Measurements from ENCODE around the gene NKAP.
"Not testable (repeated sequence)": the region's sequence is repeated elsewhere in the genome, so short reads cannot be mapped to it uniquely, and the experiment has no call there.

The NKAP gene

DNA sequence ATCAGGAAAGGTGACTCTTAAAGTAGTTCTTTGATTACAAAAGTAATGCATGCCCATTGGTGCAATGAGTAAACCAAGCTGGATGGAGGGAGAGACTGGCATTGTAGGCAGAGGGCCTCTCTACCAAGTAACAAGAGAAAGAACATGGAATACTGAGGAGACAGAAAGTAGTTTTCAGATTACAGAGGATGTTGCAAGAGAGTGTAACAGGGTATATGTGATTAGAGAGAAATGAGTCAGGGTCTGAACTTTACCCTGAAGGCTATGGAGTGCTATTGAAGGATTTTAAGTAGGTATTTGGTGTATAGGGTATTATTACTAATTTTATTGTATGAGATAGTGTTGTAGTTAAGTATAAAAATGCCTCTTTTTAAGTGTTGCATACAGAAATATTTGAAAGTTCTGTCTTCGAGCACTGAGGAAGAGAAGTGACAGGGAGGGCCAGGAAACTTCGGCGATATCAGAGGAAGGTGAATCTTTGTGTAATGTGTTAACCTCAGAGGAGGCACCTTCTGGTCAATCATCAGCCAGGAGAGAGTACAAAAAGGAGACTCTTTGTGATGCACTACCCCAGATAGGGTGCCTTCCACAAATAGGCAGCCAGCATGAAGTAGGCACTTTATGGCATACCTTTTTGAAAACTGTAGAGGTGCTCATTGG lies 8.2 kb downstream of the NKAP start:
- no peak for DNase-seq

DNA sequence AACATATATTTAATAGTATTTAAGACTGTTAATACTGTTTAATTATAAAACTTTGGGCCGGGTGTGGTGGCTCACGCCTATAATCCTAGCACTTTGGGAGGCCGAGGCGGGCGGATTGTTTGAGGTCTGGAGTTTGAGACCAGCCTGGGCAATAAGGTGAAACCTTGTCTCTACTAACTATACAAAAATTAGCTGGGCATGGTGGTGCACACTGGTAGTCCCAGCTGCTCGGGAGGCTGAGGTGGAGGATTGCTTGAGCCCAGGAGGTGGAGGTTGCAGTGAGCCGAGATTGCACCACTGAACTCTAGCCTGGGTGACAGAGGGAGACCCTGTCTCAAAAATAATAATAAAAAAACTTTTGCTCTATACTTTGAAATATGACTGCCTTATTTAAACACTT lies 21.2 kb downstream of the NKAP start:
- DNase-seq, result not testable (repeated sequence)

DNA sequence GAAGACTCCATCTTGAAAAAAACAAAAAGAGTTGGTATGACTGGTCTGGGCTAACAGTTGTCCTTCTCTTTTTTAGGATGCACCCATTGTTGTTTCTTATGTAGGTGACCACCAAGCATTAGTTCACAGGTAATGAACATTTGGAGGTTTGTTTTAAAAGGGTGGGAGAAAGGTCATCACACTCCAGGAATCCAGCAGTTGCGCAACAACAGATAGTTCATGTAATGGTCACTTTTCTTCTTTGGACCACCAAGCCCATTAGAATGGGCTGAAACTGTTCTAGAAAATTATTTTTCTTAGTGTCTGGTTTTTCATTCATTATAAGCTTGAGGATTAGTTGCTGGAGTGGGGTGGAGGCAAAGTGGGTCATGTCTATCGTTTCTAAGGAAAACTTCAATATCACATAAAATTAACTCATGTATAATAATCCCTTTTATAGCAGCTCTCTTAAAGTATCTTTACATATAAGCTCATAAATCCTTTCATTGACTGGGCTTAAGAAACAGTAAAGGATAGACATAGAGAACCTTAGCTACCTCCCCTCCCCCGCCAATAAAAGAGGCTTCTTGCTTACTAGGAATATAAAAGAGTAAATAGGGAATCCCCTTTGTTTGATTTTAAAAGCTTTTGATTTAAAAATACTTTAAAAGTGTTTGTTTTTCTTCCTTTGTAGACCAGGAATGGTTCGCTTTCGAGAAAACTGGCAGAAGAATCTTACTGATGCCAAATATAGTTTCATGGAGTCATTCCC lies 23.5 kb downstream of the NKAP start:
- no peak for DNase-seq

DNA sequence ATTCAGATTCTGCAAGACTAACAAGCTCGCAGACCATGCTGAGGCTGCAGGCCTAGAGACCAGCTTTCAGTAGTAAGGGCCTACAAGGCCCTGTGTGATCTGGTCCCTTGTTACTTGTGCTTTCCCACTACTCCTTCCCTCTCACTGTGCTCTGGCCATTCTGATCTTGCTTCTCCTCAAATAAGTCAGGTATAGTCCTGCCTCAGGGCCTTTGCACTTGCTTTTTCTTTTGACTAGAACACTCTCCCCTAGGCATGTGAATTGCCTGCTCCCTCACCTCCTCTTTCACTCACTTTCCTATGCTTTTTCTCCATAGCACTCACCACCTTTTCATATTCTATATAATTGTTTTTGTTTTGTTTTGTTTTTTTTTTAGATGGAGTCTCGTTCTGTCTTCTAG lies 25.7 kb downstream of the NKAP start:
- DNase-seq, result no peak

DNA sequence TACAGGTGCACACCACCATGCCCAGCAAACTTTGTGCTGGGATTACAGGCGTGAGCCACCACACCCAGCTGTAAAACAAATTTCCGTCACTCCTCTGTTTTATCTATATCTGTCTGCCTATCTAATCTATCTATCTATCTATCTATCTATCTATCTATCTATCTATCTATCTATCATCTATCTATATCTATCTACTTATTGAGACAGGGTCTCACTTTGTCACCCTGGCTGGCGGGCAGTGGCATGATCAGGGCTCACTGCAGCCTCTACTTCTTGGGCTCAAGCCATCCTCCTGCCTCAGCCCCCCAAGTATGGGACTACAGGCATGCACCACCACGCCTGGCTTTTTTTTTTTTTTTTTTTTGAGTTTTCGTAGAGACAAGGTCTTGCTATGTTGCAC lies 27.2 kb downstream of the NKAP start:
- DNase-seq, result no peak

DNA sequence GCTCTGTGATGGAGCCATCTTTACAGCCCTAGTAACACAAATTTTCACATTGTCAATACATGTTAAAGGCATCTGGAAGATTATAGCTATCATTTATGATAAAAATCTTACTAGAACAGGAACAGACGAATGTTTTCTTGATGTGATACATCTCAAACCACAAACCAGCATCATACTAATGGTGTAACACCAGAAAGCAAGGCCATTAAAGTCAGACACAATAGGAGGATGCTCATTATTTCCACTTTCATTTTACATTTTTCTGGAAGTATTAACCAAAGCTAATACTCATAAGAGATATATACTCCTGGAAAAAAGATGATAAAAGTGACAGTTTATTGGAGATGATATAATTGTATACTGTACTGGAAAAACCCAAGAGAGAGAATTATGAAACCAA lies 42.6 kb downstream of the NKAP start:
- no peak for DNase-seq

DNA sequence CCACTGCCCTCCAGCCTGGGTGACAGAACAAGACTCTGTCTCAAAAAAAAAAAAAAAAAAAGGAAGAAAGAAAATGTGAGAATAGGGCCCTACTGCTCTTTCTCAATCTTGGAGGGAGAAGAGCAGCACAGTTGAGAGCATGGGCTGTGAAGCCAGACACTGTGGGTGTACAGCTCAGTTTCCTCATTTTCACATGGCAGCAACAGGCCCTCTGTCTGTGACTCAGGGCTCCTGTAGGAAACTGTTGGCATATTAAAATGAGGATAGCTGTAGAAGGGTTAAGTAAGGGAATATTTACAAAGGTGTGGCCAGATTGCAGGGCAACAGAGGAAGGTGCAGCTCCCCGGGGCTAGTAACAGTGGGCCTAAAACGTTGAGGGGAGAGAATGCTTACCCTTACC lies 44.4 kb downstream of the NKAP start:
- no peak for DNase-seq

DNA sequence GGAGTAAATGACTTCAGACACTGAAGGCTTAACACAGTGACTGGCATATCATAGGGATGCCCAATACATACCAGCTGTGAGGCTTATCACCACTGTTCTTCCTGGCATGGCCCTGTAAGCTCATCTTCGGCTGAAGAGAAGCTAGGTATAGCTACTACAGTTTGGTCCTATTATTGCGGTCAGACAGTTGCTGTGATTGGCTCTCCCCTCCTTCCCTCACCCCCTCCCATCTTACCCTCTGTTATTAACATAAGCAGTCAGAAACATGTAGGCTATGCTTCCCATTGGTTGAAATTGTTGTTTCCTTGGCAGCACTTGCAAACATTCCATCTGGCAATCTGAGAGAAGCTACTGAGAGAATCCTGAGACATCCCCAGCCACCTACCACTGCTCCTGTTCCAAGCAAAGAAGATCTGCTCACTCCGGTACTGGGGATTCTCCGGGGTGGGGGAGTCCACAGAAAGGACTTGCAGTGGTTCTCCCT lies 47.7 kb downstream of the NKAP start, which contains the start of gene AKAP14:
Gene AKAP14, plus strand, starts transcription at position 51 of the 484 bp plus-strand sequence. CDS start 7,331 bp downstream, outside the sequence.
- DNase-seq, result no peak

DNA sequence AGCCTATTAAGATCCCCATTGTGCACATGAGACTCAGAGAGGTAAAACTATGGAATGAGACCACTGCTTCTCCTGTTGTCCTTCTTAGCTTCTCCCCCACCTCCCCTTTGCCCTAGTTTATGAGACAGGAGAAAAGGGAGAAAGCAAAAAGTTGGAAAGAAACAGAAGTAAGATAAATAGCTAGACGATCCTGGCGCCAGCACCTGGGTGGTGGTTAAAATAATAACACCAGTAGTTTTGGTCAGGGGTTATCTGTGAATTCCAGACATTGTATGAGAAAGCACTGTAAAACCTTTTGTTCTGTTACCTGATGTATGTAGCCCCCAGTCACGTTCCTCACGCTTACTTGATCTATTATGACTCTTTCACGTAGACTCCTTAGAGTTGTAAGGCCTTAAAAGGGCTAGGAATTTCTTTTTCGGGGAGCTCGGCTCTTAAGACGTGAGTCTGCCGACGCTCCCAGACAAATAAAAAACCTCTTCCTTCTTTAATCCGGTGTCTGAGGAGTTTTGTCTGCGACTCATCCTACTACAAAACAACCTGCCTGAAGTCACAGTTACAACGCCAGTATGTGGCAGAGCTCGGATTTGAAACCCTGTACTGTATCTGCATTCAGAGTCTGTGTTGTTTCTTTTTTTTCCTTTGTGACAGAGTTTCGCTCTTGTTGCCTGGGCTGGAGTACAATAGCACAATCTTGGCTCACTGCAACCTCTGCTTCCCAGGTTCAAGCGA lies 51.4 kb downstream of the NKAP start:
- not testable (repeated sequence) for DNase-seq

DNA sequence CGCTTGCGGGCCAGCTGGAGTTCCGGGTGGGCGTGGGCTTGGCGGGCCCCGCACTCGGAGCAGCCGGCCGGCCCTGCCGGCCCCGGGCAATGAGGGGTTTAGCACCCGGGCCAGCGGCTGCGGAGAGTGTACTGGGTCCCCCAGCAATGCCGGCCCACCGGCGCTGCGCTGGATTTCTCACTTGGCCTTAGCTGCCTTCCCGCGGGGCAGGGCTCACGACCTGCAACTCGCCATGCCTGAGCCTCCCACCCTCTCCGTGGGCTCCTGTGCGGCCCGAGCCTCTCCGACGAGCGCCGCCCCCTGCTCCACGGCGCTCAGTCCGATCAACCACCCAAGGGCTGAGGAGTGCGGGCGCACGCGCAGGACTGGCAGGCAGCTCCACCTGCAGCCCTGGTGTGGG lies 52.9 kb downstream of the NKAP start:
- DNase-seq, result not testable (repeated sequence)

DNA sequence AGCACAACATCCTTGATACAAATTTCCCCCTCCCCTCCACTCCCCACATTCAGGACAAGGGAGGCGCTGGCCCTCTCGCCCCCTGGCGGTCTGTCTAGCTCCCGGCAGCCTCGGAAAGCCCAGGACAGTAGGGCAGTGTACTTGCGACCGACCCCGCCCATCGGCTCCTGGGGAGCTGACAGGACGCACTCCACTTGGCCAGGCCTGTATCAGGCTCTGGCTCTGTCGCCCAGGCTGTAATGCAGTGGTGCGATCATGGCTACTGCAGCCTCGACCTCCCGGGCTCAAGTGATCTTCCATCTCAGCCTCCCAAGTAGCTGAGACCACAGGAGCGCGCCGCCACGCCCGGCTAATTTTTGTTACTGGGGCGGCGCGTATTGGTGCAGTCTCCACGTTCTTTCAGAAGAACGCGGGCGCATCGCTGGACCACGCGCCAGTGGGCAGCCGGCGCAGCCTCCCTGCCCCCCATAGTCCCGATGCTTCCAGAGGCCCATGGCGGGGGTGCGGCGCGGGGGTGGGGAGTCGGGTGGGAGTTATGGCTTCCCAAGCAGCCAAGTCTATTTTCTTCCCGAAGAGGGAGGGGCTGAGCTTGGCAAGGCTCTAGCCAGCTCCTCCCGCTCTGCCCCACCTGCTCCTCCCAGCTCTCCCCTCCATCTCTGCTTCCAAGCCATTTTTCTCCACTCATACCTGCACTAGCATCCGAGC lies 55.7 kb downstream of the NKAP start:
- DNase-seq, result peak; percentile 35

DNA sequence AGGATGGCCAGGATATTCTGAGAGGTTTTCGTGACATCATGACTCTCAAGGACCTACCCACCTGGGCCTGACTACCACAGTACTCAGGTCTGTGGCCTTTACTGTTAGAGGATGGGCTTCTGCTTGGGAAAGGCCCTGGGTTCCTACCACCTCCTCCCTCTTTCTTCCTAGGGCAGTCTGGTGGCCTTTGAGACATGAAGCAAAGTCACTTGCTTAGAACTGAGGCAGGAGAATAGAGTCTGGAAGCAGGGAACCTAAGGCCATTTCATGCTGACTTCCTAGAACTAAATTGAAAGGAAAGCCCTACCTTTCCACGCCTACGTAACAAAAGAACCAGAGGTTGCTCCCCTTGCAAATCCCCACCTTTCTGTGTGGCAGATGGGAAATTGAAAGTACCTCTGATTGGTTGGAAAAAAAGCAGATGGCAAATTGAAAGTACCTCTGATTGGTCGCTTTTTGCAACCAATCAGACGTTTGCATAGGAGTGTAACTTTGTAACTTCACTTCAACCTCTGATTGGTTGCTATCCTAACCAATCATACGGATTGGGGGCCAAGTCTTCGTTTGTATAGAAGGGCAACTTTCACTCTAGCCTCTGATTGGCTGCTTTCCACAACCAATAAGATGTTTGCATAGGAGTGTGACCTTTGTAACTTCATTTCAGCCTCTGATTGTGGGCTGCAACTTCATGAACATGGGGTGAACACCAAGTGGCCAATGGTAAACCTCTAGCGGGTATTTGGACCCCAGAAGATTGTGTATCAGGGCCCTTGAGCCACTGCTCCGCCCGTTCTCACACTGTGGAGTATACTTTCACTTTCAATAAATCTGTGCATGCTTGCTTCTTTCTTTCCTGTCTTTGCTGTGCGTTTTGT lies 57.8 kb downstream of the NKAP start:
- DNase-seq, result no peak

DNA sequence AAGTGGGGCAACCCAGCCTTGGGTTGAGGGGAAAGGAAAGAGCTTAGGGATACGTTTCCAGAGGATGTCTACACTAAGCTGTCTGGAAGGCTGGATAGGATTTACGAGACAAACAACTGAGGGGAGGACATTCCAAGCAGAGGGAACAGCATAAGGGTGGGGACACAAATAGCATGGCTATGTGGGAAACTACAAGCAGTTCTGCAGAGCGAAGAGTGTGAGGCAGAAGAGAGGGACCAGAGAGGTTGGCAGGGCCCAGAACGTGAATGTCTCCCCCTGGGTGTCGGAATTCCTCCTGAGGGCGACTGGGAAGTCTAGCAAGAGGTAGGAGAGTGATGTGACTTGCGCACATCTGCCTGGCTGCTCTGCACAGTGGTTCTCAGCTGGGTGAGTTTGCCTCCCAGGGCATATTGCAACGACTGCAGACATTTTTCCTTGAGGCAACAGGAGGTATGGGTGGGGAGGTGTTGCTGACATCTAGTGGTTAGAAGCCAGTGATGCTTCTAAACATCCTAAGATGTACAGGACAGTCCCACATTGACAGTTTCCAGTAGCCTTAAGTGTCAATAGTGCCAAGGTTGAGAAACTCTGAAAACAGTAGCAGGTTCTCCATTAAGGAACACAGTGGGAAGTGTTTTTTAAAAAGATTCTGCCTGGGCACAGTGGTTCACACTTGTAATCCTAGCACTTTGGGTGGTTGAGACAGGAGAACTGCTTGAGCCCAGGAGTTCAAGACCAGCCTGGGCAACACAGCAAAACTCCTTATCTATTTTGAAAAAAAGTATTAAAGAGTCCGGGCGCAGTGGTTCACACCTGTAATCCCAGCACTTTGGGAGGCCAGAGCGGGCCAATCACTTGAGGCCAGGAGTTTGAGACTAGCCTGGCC lies 62.8 kb downstream of the NKAP start:
- DNase-seq, result no peak

DNA sequence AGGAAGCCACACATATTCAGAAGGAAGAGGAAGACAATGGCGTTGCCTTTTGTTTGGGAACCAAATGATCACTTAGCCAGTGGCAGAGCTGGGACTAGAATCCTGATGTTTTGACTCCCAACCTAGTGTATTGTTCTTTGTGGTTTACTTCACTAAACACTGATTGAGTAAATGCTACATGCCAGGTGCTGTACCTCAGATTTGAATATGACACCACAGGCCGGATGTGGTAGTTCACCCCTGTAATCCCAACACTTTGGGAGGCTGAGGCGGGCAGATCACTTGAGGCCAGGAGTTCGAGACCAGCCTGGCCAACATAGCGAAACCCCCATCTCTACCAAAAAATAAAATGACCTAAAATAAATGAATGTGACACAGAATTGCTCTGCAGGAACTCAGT lies 63.5 kb downstream of the NKAP start:
- no peak for DNase-seq

DNA sequence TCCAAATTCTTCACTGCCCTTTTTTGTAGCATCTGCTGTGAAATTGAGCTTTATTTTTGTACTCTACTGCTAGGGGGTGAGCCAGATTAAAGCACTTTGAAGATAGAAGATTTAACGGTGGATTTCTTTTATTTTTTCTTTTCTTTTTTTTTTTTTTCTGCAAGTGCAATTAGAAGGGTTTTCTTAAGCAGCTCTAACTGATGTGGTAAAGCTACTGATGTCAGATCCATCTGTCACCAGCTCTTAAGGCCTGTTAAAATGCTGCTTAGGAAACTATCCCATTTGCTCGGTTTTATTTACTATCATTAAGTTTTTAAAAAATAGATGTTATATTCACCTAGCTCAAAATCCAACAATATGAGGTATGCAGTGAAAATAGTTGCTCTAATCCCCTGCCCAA lies 64.8 kb downstream of the NKAP start:
- no peak for DNase-seq

DNA sequence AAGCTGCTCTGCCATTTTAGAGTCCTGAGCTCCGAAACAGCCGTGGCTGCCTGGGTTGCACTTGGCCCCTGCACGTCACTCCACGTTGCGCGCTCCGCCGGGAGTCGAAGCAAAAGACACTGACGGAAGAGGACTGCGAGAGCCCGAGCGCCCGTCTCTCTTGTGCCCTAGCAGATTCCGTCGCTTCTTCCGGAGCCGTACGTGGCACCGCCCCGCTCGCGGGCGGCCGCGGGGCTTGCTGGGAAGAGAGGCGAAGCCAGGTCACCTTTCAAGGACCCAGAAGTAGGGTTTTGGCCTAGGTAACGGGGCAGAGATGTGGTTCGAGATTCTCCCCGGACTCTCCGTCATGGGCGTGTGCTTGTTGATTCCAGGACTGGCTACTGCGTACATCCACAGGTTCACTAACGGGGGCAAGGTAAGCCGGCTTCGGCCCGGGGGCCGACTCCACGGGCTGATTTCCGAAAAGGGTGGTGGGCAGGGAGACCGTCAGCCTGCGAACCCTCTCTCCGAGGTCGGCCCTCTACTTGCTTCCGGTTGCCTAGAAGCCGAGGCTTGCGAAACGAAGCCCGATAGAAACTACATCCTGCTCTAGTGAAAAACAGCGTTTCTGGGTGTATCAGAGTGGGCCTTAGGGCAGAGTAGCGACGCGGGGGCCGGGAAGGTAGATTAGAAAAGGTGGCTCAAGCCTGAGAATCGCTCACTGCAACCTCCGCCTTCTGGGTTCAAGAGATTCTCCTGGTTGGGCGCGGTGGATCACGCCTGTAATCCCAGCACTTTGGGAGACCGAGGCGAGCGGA lies 71.8 kb downstream of the NKAP start, which contains the start of the genes NDUFA1 and RNF113A:
Gene NDUFA1, plus strand, starts transcription at position 234 of the 797 bp plus-strand sequence. Its CDS starts 80 bp downstream, at position 314.
Gene RNF113A, minus strand, starts transcription at position 135 of the 797 bp plus-strand sequence. Its CDS starts 120 bp downstream, at position 15.
- DNase-seq, result peak; percentile 84

DNA sequence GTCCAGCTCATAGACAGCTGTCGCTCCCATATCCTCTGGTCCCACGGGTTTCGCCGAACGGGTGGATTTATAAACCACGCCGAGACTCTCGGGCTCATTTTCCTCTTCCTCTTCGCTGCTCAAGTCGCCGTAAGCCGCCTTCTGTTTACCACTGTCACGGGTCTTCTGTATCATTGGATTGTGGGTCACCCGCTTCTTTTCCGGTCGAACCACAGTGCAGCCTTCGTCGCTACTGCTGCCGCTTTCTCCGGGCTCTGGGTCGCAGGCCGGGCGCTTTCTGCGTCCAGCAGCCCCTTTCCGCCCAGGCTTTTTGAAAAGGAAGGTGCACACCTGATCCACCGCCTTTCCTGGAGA lies 72.3 kb downstream of the NKAP start:
- no peak for DNase-seq

Data from right hindlimb (tissue), 1 donor.